ENCODE results near the gene MUC4.

MUC4 gene

GRCh38 chr3:195838714-195839113 is 27.0 kb upstream of the MUC4 start:
- H3K4me3 ChIP-seq (ENCODE audit: low read length) = peak overlapping the region; percentile 38; the same call in 1 of the 2 replicates
- H3K9me3 ChIP-seq (ENCODE audit: control insufficient read depth, insufficient read depth, low read length) = no peaks in the 10 kb centered on the region

GRCh38 chr3:195836476-195837135 is 24.9 kb upstream of the MUC4 start:
- H3F3A ChIP-seq (ENCODE audit: control insufficient read depth, insufficient read depth) = no peaks in the 10 kb centered on the region
- H3K4me2 ChIP-seq (ENCODE audit: low read length) = no peak overlapping the region
- H3K9me3 ChIP-seq (ENCODE audit: control insufficient read depth, insufficient read depth, low read length) = no peaks in the 10 kb centered on the region
- H3K27ac ChIP-seq (ENCODE audit: low read depth, low read length) = no peak overlapping the region
- H4K20me1 ChIP-seq (ENCODE audit: control insufficient read depth, insufficient read depth, low read depth, low read length) = no peaks in the 10 kb centered on the region
- no peak overlapping the region for H3K4me3 ChIP-seq (ENCODE audit: low read length)
- H3K36me3 ChIP-seq (ENCODE audit: control insufficient read depth, low read length) = no peaks in the 10 kb centered on the region
- no peaks in the 10 kb centered on the region for H3K9me2 ChIP-seq (replicated peaks; ENCODE audit: control insufficient read depth, low read length)
- 0 out of 2 replicates have a peak, but pooled peaks cover 2% of the 10 kb centered on the region for H3K27me3 ChIP-seq (ENCODE audit: control insufficient read depth, low read length)
- peaks cover 12% of the 10 kb centered on the region for H3K4me1 ChIP-seq (ENCODE audit: control insufficient read depth, low read length)
- H3K79me2 ChIP-seq (ENCODE audit: control insufficient read depth, low read length) = no peaks in the 10 kb centered on the region
- TF ChIP-seq EZH2phosphoT487 (IDR thresholded peaks at IDR 0.05; ENCODE audit: borderline replicate concordance, low read length) = no peak
- TF ChIP-seq CTCF (IDR thresholded peaks at IDR 0.05; ENCODE audit: low read depth, low read length, poor library complexity, severe bottlenecking) = no peak

More at GRCh38 chr3:195838714-195839113, 27.0 kb upstream of the MUC4 start:
- Histone ChIP-seq H3K27ac (ENCODE audit: low read depth, low read length) (no peak overlapping the region), H3K36me3 (ENCODE audit: control insufficient read depth, low read length) (no peaks in the 10 kb centered on the region), H3K79me2 (ENCODE audit: control insufficient read depth, low read length) (no peaks in the 10 kb centered on the region), H3K4me2 (ENCODE audit: low read length) (peak overlapping the region; percentile 30), H3K27me3 (ENCODE audit: control insufficient read depth, low read length) (0 out of 2 replicates have a peak, but pooled peaks cover 2% of the 10 kb centered on the region), H3F3A (ENCODE audit: control insufficient read depth, insufficient read depth) (no peaks in the 10 kb centered on the region), H4K20me1 (ENCODE audit: control insufficient read depth, insufficient read depth, low read depth, low read length) (no peaks in the 10 kb centered on the region), H3K4me1 (ENCODE audit: control insufficient read depth, low read length) (peaks cover 12% of the 10 kb centered on the region), H3K9me2 (replicated peaks; ENCODE audit: control insufficient read depth, low read length) (no peaks in the 10 kb centered on the region)
- TF ChIP-seq CTCF (IDR thresholded peaks at IDR 0.05; ENCODE audit: low read depth, low read length, poor library complexity, severe bottlenecking) (no peak), EZH2phosphoT487 (IDR thresholded peaks at IDR 0.05; ENCODE audit: borderline replicate concordance, low read length) (no peak)

- TF ChIP-seq EZH2phosphoT487 (IDR thresholded peaks at IDR 0.05; ENCODE audit: borderline replicate concordance, low read length) = no peak
- no peak for TF ChIP-seq CTCF (IDR thresholded peaks at IDR 0.05; ENCODE audit: low read depth, low read length, poor library complexity, severe bottlenecking)
- no peaks in the 10 kb centered on the region for H3K36me3 ChIP-seq (ENCODE audit: control insufficient read depth, low read length)
- no peak overlapping the region for H3K4me3 ChIP-seq (ENCODE audit: low read length)
- H3K4me2 ChIP-seq (ENCODE audit: low read length) = no peak overlapping the region
- H3K27me3 ChIP-seq (ENCODE audit: control insufficient read depth, low read length) = 0 out of 2 replicates have a peak, but pooled peaks cover 2% of the 10 kb centered on the region
- H3K9me2 ChIP-seq (replicated peaks; ENCODE audit: control insufficient read depth, low read length) = no peaks in the 10 kb centered on the region
- H3K4me1 ChIP-seq (ENCODE audit: control insufficient read depth, low read length) = peaks cover 12% of the 10 kb centered on the region
- no peaks in the 10 kb centered on the region for H3K79me2 ChIP-seq (ENCODE audit: control insufficient read depth, low read length)
- no peaks in the 10 kb centered on the region for H3K9me3 ChIP-seq (ENCODE audit: control insufficient read depth, insufficient read depth, low read length)
- no peaks in the 10 kb centered on the region for H3F3A ChIP-seq (ENCODE audit: control insufficient read depth, insufficient read depth)
- no peak overlapping the region for H3K27ac ChIP-seq (ENCODE audit: low read depth, low read length)
- no peaks in the 10 kb centered on the region for H4K20me1 ChIP-seq (ENCODE audit: control insufficient read depth, insufficient read depth, low read depth, low read length)
Measured at GRCh38 chr3:195835791-195836190, 24.1 kb upstream of the MUC4 start.
